Measurements from ENCODE around the gene VWA8.

DNA sequence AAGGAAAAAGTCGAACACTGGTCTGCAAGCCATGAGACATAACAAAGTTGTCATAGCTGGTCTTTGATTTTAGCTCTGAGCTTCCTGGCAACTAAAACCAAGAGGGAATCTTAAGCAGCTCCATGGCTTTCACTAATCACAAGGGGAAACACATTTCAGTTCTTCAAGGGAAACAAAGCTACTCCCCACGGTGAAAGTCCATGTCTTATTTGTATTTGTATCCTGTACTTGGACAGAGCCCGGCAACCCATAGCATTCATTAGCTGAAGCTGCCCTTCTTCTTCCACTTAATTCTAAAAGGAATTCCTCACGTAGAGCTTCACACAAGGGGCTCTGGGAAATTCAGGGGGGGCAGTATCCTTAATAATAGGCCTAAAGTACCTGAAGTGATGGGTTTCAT is 374.7 kb downstream of the VWA8 start:
- TF ChIP-seq CTCF (conservative IDR thresholded peaks at IDR 0.05) = no peak
- TF ChIP-seq ZFX (IDR thresholded peaks at IDR 0.05) = no peak

All from C4-2B (cell line).